Fibroblast of peridontal ligament (primary cell): ENCODE measurements around the gene COX8A.
"Not testable (repeated sequence)": the region's sequence is repeated elsewhere in the genome, so short reads cannot be mapped to it uniquely, and the experiment has no call there.

Source experiments
- DNase-seq: peaks from one replicate; pipeline ENCODE4 v3.0.0-alpha.2; 2010; ENCODE audit errors: extremely low read depth

COX8A gene

GRCh38 chr11:63969461-63969860 lies 5.0 kb upstream of the COX8A start:
- no peak for DNase-seq

- no peak for DNase-seq
Measured at GRCh38 chr11:63970902-63971301, 3.5 kb upstream of the COX8A start.

- not testable (repeated sequence) for DNase-seq
Measured at GRCh38 chr11:63973912-63974258, 535 bp upstream of the COX8A start.

GRCh38 chr11:63978551-63979239 lies 4.3 kb downstream of the COX8A start:
- DNase-seq = no peak

GRCh38 chr11:63979426-63979825 lies 5.0 kb downstream of the COX8A start:
- no peak for DNase-seq

GRCh38 chr11:63985812-63986155 lies 11.4 kb downstream of the COX8A start:
- no peak for DNase-seq

GRCh38 chr11:63986156-63986931 lies 11.9 kb downstream of the COX8A start, which contains the start of gene OTUB1:
OTUB1 (plus strand) TSS chr11:63986438; CDS start chr11:63986457, 19 bp downstream.
- DNase-seq = peak; percentile 82

GRCh38 chr11:63986932-63987513 lies 12.6 kb downstream of the COX8A start:
- no peak for DNase-seq

GRCh38 chr11:63991558-63991957 lies 17.1 kb downstream of the COX8A start:
- DNase-seq = no peak

GRCh38 chr11:63993100-63993499 lies 18.7 kb downstream of the COX8A start:
- no peak for DNase-seq

GRCh38 chr11:63993993-63994392 lies 19.6 kb downstream of the COX8A start:
- DNase-seq = no peak

GRCh38 chr11:63996512-63996911 lies 22.1 kb downstream of the COX8A start:
- DNase-seq = no peak

GRCh38 chr11:63997104-63997700 lies 22.8 kb downstream of the COX8A start:
- no peak for DNase-seq

GRCh38 chr11:63997801-63998337 lies 23.4 kb downstream of the COX8A start:
- no peak for DNase-seq

- DNase-seq = no peak
Measured at GRCh38 chr11:63998558-63999348, 24.3 kb downstream of the COX8A start.

GRCh38 chr11:63999349-64000025 lies 25.1 kb downstream of the COX8A start:
- peak; percentile 11 for DNase-seq

- peak; percentile 61 for DNase-seq
Measured at GRCh38 chr11:64000026-64000739, 25.8 kb downstream of the COX8A start.

GRCh38 chr11:64000740-64001483 lies 26.5 kb downstream of the COX8A start:
- DNase-seq = no peak
